Astrocyte of the spinal cord (primary cell): ENCODE results near the gene ZNF423.

Source experiments
- DNase-seq: peaks from one replicate; pipeline ENCODE4 v3.0.0; 2011; ENCODE audit warnings: low read depth, low spot score
- H3K4me3 ChIP-seq: 2 replicates; pipeline ENCODE4 v1.5.1; 2011; ENCODE audit warnings: low read depth, mild to moderate bottlenecking, low read length, moderate library complexity
- in situ Hi-C: cut with HindIII; loops from 2 replicates; pipeline ENCODE4 v1.10.0; 2017; ENCODE audit warnings: low sequenced_read_pairs
- TF ChIP-seq, protein P1 (sequence below): IDR thresholded peaks from 2 replicates; pipeline ENCODE4 v1.5.1; 2012; ENCODE audit warnings: low read depth, mild to moderate bottlenecking, low read length, inconsistent platforms

The ZNF423 gene

DNA sequence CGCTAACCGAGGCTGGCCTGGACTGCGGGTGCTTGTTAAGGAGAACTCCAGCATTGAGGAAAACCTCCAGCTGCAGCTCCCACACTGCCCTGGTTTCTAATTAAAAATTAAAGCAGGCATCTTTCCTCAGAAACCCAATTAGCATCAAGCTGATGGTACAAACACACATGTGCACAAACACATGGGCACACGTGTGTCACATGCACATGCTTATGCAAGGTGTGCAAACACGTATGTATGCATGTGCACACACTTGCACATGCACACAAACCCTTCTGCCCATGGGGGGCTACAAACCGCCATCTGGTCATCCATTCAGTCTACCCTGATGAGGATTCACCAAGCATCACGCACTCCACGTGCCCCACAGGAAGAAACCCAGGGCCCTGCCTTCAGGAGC is 182.5 kb downstream of the ZNF423 start:
- no peak overlapping the region for H3K4me3 ChIP-seq
- in situ Hi-C loops: no loop called here
- TF ChIP-seq, protein P1, sequence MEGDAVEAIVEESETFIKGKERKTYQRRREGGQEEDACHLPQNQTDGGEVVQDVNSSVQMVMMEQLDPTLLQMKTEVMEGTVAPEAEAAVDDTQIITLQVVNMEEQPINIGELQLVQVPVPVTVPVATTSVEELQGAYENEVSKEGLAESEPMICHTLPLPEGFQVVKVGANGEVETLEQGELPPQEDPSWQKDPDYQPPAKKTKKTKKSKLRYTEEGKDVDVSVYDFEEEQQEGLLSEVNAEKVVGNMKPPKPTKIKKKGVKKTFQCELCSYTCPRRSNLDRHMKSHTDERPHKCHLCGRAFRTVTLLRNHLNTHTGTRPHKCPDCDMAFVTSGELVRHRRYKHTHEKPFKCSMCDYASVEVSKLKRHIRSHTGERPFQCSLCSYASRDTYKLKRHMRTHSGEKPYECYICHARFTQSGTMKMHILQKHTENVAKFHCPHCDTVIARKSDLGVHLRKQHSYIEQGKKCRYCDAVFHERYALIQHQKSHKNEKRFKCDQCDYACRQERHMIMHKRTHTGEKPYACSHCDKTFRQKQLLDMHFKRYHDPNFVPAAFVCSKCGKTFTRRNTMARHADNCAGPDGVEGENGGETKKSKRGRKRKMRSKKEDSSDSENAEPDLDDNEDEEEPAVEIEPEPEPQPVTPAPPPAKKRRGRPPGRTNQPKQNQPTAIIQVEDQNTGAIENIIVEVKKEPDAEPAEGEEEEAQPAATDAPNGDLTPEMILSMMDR: no peak
- DNase-seq: no peak

DNA sequence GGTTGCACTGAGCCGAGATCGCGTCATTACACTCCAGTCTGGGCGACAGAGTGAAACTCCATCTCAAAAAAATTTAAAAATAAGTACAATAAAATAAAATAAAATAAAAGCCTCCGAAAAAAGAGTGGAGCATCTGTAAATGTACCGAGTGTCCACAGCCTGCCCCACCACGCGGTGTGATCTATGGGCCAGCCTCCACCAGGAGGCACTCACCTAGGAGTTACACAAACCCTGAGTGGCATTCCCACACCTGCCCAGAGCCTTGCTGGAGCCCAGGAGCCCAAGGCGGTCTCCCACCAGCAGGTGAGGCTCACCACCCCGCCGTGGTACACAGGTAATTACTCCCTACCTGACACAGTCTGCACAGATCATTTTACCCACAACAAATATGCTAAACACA is 183.2 kb downstream of the ZNF423 start:
- no peak for DNase-seq
- H3K4me3 ChIP-seq: no peak overlapping the region
- in situ Hi-C loops: no loop called here
- TF ChIP-seq, protein P1: no peak

GRCh38 chr16:49671333-49671732 is 184.6 kb downstream of the ZNF423 start:
- TF ChIP-seq, protein P1: no peak
- DNase-seq: no peak
- in situ Hi-C loops: no loop called here
- H3K4me3 ChIP-seq: no peak overlapping the region

- in situ Hi-C loops: no loop called here
- H3K4me3 ChIP-seq: no peak overlapping the region
- no peak for DNase-seq
- TF ChIP-seq, protein P1: no peak
Observed at GRCh38 chr16:49670627-49671026, 185.3 kb downstream of the ZNF423 start.

GRCh38 chr16:49665482-49666230 is 190.3 kb downstream of the ZNF423 start:
- TF ChIP-seq, protein P1: no peak
- H3K4me3 ChIP-seq: no peak overlapping the region
- in situ Hi-C loops: no loop called here

GRCh38 chr16:49664221-49665215 is 191.4 kb downstream of the ZNF423 start:
- TF ChIP-seq, protein P1: no peak
- H3K4me3 ChIP-seq: no peak overlapping the region
- in situ Hi-C loops: no loop called here
- no peak for DNase-seq

More at GRCh38 chr16:49665482-49666230, 190.3 kb downstream of the ZNF423 start:
- no peak for DNase-seq
